GM12878 (cell line): ENCODE data around the gene KLHDC9. TPM values are rescaled to one million over a fixed set of nuclear protein-coding genes. Genes with fewer than 3 reads are reported as not detected.

Experiments used
- ATAC-seq: fragments of 200-7000 bp; cut with Tn5 transposase; 3 replicates; pipeline ENCODE4 v1.9.1; 2020; ENCODE audit warnings: mild to moderate bottlenecking, moderate library complexity
- BruUV-seq: library from RNA; stranded (reverse); fragments of 400-500 nt; replicated peaks from 2 replicates; lab custom pipeline; 2021; lab: Mats Ljungman, UMichigan
- CTCF ChIA-PET: fragments of 300-600 bp; sonication (Branson Sonifier 250); formaldehyde crosslinking; extraction: SDS; loops from one replicate; lab custom pipeline; 2021; ENCODE audit warnings: inconsistent platforms; lab: Yijun Ruan, JAX
- POLR2A ChIA-PET: fragments of 350-600 bp; formaldehyde crosslinking; extraction: SDS; loops from one replicate; lab custom pipeline; 2021; ENCODE audit warnings: inconsistent platforms; lab: Charles Lee
- RAD21 ChIA-PET: fragments of 300-600 bp; sonication (Branson Sonifier 250); formaldehyde crosslinking; loops from one replicate; lab custom pipeline; 2023; ENCODE audit warnings: antibody characterized with exemption; ENCODE audit not compliant: unreplicated experiment; lab: Charles Lee
- SMC1A ChIA-PET: fragments of 300-600 bp; sonication (Branson Sonifier 250); formaldehyde crosslinking; loops from one replicate; lab custom pipeline; 2023; ENCODE audit not compliant: unreplicated experiment, uncharacterized antibody; lab: Charles Lee
- DNase-seq: peaks from one replicate; pipeline ENCODE4 v3.0.0-alpha.2; 2011; ENCODE audit warnings: low read depth, low spot score
- FAIRE-seq: peaks from 3 replicates; lab custom pipeline; 2011; peaks lifted over from hg19 to GRCh38; lab: Jason Lieb, UNC
- H2AFZ ChIP-seq: 2 replicates; pipeline ENCODE4 v1.6.0; 2011; ENCODE audit warnings: low read depth, low read length, control low read depth; ENCODE audit not compliant: control insufficient read depth
- H3K27ac ChIP-seq: 2 replicates; pipeline ENCODE4 v1.5.1; 2011; ENCODE audit warnings: control low read depth; ENCODE audit not compliant: control insufficient read depth, insufficient read depth
- H3K27me3 ChIP-seq, 2 experiments: replicated peaks in 1 of 2; 2 replicates each; pipeline versions ENCODE4 v1.6.0 to v1.6.1; 2011; ENCODE audit warnings: low read length in 1 of 2; ENCODE audit not compliant: control insufficient read depth in 2 of 2, insufficient read depth in 2 of 2
- H3K36me3 ChIP-seq, 2 experiments: 2 replicates each; pipeline ENCODE4 v1.5.1; 2011; ENCODE audit warnings: low read length in 1 of 2; ENCODE audit not compliant: control insufficient read depth in 2 of 2, insufficient read depth in 2 of 2
- H3K4me1 ChIP-seq: 2 replicates; pipeline ENCODE4 v1.6.1; 2011; ENCODE audit warnings: mild to moderate bottlenecking, low read length, moderate library complexity, mixed read lengths; ENCODE audit not compliant: control insufficient read depth, insufficient read depth
- H3K4me2 ChIP-seq: 2 replicates; pipeline ENCODE4 v1.6.0; 2011; ENCODE audit warnings: control low read depth; ENCODE audit not compliant: control insufficient read depth, insufficient read depth
- H3K4me3 ChIP-seq: fragments of 200-600 bp; sonication (generic); 2 replicates; pipeline ENCODE4 v1.5.1; 2016
- H3K79me2 ChIP-seq: 2 replicates; pipeline ENCODE4 v1.6.0; 2011; ENCODE audit warnings: low read length; ENCODE audit not compliant: control insufficient read depth, insufficient read depth
- H3K9ac ChIP-seq: 2 replicates; pipeline ENCODE4 v1.8.0; 2011; ENCODE audit warnings: low read length, control low read depth, mixed read lengths; ENCODE audit not compliant: control insufficient read depth, insufficient read depth
- H3K9me3 ChIP-seq: replicated peaks from 3 replicates; pipeline ENCODE4 v1.5.1; 2011; ENCODE audit warnings: mild to moderate bottlenecking, low read length; ENCODE audit not compliant: control insufficient read depth, insufficient read depth
- H4K20me1 ChIP-seq: 2 replicates; pipeline ENCODE4 v1.6.0; 2011; ENCODE audit not compliant: control insufficient read depth, insufficient read depth
- BHLHE40 ChIP-seq, 2 experiments: fragments of 450-650 bp in 1 of 2; IDR thresholded peaks; 2 replicates each; pipeline ENCODE4 v1.6.1; 2011 to 2017; ENCODE audit warnings: low read depth in 2 of 2, borderline replicate concordance in 1 of 2, improper control_type of control experiment in 1 of 2, low read length in 1 of 2, mild to moderate bottlenecking in 1 of 2
- FOS ChIP-seq: IDR thresholded peaks from 3 replicates; pipeline ENCODE4 v1.6.1; 2011; ENCODE audit warnings: borderline replicate concordance; ENCODE audit not compliant: insufficient read length; ENCODE audit errors: extremely low read depth
- FOXK2 ChIP-seq: fragments of 450-650 bp; IDR thresholded peaks from 2 replicates; pipeline ENCODE4 v1.6.1; 2017; ENCODE audit warnings: mild to moderate bottlenecking, moderate library complexity
- IRF3 ChIP-seq: fragments of 450-650 bp; IDR thresholded peaks from 2 replicates; pipeline ENCODE4 v1.6.1; 2014; ENCODE audit warnings: mild to moderate bottlenecking
- KAT2A ChIP-seq: conservative IDR thresholded peaks from 2 replicates; pipeline ENCODE4 v1.6.1; 2011; ENCODE audit warnings: low read depth, low read length; ENCODE audit not compliant: control insufficient read depth
- KDM1A ChIP-seq: fragments of 200-600 bp; sonication (generic); IDR thresholded peaks from 2 replicates; pipeline ENCODE4 v1.6.1; 2016; ENCODE audit warnings: borderline replicate concordance
- LARP7 ChIP-seq: fragments of 450-650 bp; IDR thresholded peaks from 2 replicates; pipeline ENCODE4 v1.6.1; 2017; ENCODE audit warnings: mild to moderate bottlenecking
- NFXL1 ChIP-seq: fragments of 450-650 bp; IDR thresholded peaks from 2 replicates; pipeline ENCODE4 v1.6.1; 2017; ENCODE audit warnings: antibody characterized with exemption, mild to moderate bottlenecking, borderline replicate concordance
- NFYA ChIP-seq: IDR thresholded peaks from 2 replicates; pipeline ENCODE4 v1.6.1; 2011; ENCODE audit warnings: low read depth, mild to moderate bottlenecking, low read length, improper control_type of control experiment, borderline replicate concordance
- PML ChIP-seq: IDR thresholded peaks from 2 replicates; pipeline ENCODE4 v1.6.1; 2012; ENCODE audit warnings: low read length, inconsistent platforms
- RFX5 ChIP-seq: IDR thresholded peaks from 2 replicates; pipeline ENCODE4 v1.6.1; 2011; ENCODE audit warnings: low read depth, low read length, improper control_type of control experiment
- SPI1 ChIP-seq: IDR thresholded peaks from 2 replicates; pipeline ENCODE4 v1.6.1; 2011; ENCODE audit warnings: low read depth, mild to moderate bottlenecking, low read length, moderate library complexity, borderline replicate concordance; ENCODE audit not compliant: insufficient read depth
- SREBF2 ChIP-seq: IDR thresholded peaks from 2 replicates; pipeline ENCODE4 v1.6.1; 2012; ENCODE audit warnings: mild to moderate bottlenecking, low read length
- SRF ChIP-seq, 2 experiments: IDR thresholded peaks; 2 replicates each; pipeline ENCODE4 v1.6.1; 2011; ENCODE audit warnings: low read depth in 2 of 2, low read length in 2 of 2, mild to moderate bottlenecking in 1 of 2, moderate library complexity in 1 of 2
- TCF12 ChIP-seq: IDR thresholded peaks from 2 replicates; pipeline ENCODE4 v1.6.1; 2011; ENCODE audit warnings: low read depth, mild to moderate bottlenecking, low read length
- USF1 ChIP-seq: IDR thresholded peaks from 2 replicates; pipeline ENCODE4 v1.6.1; 2011; ENCODE audit warnings: borderline replicate concordance, low read depth, mild to moderate bottlenecking, moderate library complexity, mixed read lengths, low read length; ENCODE audit not compliant: insufficient read depth; ENCODE audit errors: extremely low read length
- ZBED1 ChIP-seq: IDR thresholded peaks from 2 replicates; pipeline ENCODE4 v1.6.1; 2016; ENCODE audit warnings: borderline replicate concordance
- ZNF24 ChIP-seq: fragments of 450-650 bp; IDR thresholded peaks from 2 replicates; pipeline ENCODE4 v1.6.1; 2017; ENCODE audit warnings: antibody characterized with exemption, mild to moderate bottlenecking
- WGBS: methylation state at CpG from one replicate; pipeline ENCODE4 v1.1.6; 2016; ENCODE audit warnings: low lambda C conversion rate; ENCODE audit not compliant: insufficient replicate concordance, insufficient coverage; ENCODE audit errors: missing lambda C conversion rate; 5-methylcytosine and 5-hydroxymethylcytosine counted together
- in situ Hi-C: fragments of 300-500 bp; cut with MboI; formaldehyde crosslinking; loops from 9 replicates; pipeline ENCODE4 v1.14.3; 2018; ENCODE audit warnings: mixed read lengths
- intact Hi-C: fragments of 100-400 bp; cut with micrococcal nuclease; formaldehyde crosslinking; loops from one replicate; pipeline ENCODE4 v1.14.2; 2022; ENCODE audit not compliant: unreplicated experiment
- polyA plus RNA-seq, 11 experiments: library from polyadenylated mRNA; depleted of rRNA in 4 of 11; unstranded in 6 of 11; stranded (reverse) in 5 of 11; fragments of >200 nt; fragmentation: Nextera tagmentation in 4 of 11; fragmentation: Illumina TruSeq in 1 of 11; extraction: Ambion mirVana in 4 of 11; extraction: Trizol in 1 of 11; gene quantifications; 1 replicate in 1 of 11; 2 replicates in 10 of 11; pipeline versions ENCODE4 v1.2.1 to v1.2.3, GENCODE V29; 2011 to 2016; ENCODE audit warnings: inconsistent platforms in 2 of 11, missing spikeins in 2 of 11, low read depth in 1 of 11
- total RNA-seq, 4 experiments: library from RNA; depleted of rRNA in 3 of 4; stranded (reverse); fragments of >200 nt in 3 of 4; fragmentation: Illumina TruSeq in 1 of 4; extraction: Trizol in 1 of 4; gene quantifications; 2 replicates each; pipeline versions ENCODE4 v1.2.1 to v1.2.3, GENCODE V29; 2013 to 2021
- TF ChIP-seq, protein P1 (sequence below): IDR thresholded peaks from 2 replicates; pipeline ENCODE4 v1.6.1; 2012; ENCODE audit warnings: low read length, inconsistent platforms
- TF ChIP-seq, protein P2 (sequence below): fragments of 450-650 bp; IDR thresholded peaks from 2 replicates; pipeline ENCODE4 v1.6.1; 2016; ENCODE audit warnings: mild to moderate bottlenecking

The KLHDC9 gene
- total and polyA plus RNA-seq, 10 of the 15 experiments (the other 5 are each of a cell fraction or from before 2014, with no cell fraction given), result 0.66 to 4.9 (median 2.6) TPM

DNA sequence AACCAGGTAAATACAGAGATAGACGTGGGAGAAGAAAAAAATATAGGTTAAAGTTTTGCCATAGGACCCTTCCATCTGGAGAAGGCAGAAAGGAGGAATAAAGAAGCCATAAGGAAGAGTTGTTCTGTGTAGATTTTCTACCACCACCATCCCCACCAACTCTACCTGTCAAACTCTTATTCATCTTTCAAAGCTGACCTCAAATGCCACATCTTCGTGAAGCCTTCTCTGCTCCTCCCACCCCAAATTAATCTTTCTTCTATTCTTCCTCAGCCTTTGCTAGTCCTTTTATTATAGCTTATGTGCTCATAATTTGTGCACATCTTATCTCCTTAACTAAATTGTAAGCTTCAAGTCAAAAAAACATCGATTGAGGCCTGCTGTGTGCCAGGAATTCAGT is 7.5 kb upstream of the KLHDC9 start:
- POLR2A ChIA-PET, result no interaction called here
- SMC1A ChIA-PET, result no interaction called here
- Histone ChIP-seq H3K4me3 (no peak overlapping the region), H4K20me1 (no peaks in the 10 kb centered on the region), H3K9ac (no peak overlapping the region), H3K36me3 (no peaks in the 10 kb centered on the region), H3K79me2 (no peaks in the 10 kb centered on the region), H3K9me3 (no peaks in the 10 kb centered on the region), H3K27ac (no peak overlapping the region), H3K4me2 (no peak overlapping the region), H2AFZ (no peak overlapping the region), H3K4me1 (peaks cover 13% of the 10 kb centered on the region), H3K27me3 (no peaks in the 10 kb centered on the region)
- no peak for DNase-seq
- no TSS peak for BruUV-seq
- RAD21 ChIA-PET, result interaction anchor here (1.1 kb wide), 1 partner anchor 21 kb away, joined by 3 read pairs; the partner anchor contains the start of gene ARHGAP30
- no peak for FAIRE-seq
- TF ChIP-seq RFX5 (no peak), FOS (no peak), KAT2A (no peak), PML (no peak), NFYA (no peak), TCF12 (no peak), NFXL1 (no peak), SPI1 (no peak), SRF (IDR thresholded peaks at IDR 0.05; ENCODE audit: low read depth in 2 of 2, low read length in 2 of 2) (no peak), ZBED1 (no peak), LARP7 (no peak), ZNF24 (no peak), USF1 (no peak), BHLHE40 (IDR thresholded peaks at IDR 0.05; ENCODE audit: borderline replicate concordance in 1 of 2, low read depth in 2 of 2, low read length in 1 of 2) (no peak), IRF3 (no peak), SREBF2 (no peak), KDM1A (no peak), FOXK2 (no peak)
- TF ChIP-seq, protein P1, sequence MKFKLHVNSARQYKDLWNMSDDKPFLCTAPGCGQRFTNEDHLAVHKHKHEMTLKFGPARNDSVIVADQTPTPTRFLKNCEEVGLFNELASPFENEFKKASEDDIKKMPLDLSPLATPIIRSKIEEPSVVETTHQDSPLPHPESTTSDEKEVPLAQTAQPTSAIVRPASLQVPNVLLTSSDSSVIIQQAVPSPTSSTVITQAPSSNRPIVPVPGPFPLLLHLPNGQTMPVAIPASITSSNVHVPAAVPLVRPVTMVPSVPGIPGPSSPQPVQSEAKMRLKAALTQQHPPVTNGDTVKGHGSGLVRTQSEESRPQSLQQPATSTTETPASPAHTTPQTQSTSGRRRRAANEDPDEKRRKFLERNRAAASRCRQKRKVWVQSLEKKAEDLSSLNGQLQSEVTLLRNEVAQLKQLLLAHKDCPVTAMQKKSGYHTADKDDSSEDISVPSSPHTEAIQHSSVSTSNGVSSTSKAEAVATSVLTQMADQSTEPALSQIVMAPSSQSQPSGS, result no peak
- TF ChIP-seq, protein P2, sequence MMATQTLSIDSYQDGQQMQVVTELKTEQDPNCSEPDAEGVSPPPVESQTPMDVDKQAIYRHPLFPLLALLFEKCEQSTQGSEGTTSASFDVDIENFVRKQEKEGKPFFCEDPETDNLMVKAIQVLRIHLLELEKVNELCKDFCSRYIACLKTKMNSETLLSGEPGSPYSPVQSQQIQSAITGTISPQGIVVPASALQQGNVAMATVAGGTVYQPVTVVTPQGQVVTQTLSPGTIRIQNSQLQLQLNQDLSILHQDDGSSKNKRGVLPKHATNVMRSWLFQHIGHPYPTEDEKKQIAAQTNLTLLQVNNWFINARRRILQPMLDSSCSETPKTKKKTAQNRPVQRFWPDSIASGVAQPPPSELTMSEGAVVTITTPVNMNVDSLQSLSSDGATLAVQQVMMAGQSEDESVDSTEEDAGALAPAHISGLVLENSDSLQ, result no peak
- intact Hi-C loops (no loop called here), in situ Hi-C loops (no loop called here)
- 50% methylated on average over 3 of the region's 3 CpGs for WGBS
- no peak for ATAC-seq
- CTCF ChIA-PET, result no interaction called here
